Measurements from ENCODE around the gene KIF19.

GRCh38 chr17:74362810-74363498 is 36.9 kb downstream of the KIF19 start:
- TF ChIP-seq CTCF (IDR thresholded peaks at IDR 0.05) (no peak), POLR2A (IDR thresholded peaks at IDR 0.05) (no peak), EP300 (IDR thresholded peaks at IDR 0.05; ENCODE audit: low read depth) (no peak), POLR2AphosphoS5 (IDR thresholded peaks at IDR 0.05) (no peak)
